ENCODE measurements around the gene NR6A1.

NR6A1 gene

DNA sequence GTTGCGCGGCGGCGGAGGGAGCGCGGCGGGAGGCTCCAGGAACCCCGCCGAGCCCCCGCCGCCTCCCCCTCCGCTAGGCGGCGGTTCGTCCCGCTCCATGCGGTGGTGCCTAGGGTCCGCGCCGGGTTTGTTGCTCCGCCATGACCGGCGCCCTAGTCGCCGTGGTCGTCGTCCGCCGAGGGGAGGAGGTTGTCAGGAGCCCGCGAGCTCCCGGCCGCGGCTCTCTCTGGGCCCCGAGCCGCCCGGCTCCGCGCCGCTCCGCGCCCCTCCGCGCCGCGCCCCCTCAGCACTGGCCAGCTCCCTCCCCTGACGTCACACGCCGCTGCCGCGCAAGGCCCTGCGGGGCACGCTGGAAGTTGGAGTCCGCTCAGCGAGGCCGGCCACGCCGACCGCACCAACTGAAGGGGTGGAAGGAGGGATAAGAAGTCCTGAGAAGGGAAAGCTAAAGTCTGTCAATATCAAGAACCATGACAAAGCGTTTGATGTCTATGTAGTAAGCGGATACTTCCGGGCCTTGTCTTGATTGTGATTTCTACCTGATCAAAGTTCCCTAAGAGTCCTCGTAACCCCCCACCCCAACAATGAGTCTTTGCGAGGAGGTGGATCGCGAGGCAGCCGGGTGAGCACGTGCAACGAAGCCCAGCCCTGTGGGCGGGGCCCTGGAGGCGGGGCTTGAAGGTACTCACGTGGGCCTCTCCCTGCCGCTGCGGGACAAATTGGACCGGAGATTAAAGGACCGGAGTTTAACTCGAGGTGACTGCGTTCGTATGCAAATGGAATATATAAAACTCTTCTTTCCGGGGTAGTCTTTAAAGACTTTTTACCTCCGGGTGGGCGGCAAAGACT lies at the start of gene NR6A1:
NR6A1 (minus strand) TSS at position 291 of the 846 bp plus-strand sequence.
- DNase-seq, result peak; percentile 88

GRCh38 chr9:124818431-124819281 lies 47.5 kb upstream of the NR6A1 start:
- DNase-seq, result no peak

DNA sequence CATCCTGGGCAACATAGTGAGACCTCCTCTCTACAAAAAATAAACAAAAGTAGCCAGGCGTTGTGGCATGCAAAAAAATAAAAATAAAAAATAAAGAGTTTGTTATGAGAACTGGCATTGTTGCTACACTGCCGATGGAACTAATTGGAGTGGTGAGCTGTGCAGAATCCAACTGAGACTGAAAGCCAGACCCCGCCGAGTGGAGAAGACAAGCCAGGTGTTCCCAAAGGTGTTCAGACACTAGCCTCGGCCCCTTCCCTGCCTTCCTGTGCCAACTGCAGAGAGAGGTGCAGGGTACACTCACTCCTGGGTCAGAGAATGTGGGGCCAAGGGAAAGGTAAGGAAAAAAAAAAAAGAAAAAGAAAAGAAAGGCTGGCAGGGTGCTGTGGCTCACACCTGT lies 44.5 kb upstream of the NR6A1 start:
- no peak for DNase-seq

DNA sequence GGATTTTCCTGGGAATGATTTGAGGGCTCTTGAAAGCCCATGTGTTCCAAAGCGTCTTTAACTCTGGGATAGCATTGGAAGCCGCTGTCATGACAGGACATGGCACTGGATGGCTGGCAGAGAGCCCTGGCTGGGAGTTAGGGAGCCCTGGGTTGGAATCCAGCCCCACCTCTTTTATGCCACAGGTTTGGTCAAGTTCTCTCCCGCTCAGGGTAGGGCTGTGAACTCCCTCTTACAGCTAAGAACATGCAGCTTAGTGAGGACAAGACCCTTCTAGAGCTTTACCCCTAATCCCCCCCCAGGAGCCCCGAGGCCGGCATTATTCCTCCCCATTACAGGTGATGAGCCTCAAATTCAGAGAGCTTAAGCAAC lies 43.0 kb upstream of the NR6A1 start:
- no peak for DNase-seq

DNA sequence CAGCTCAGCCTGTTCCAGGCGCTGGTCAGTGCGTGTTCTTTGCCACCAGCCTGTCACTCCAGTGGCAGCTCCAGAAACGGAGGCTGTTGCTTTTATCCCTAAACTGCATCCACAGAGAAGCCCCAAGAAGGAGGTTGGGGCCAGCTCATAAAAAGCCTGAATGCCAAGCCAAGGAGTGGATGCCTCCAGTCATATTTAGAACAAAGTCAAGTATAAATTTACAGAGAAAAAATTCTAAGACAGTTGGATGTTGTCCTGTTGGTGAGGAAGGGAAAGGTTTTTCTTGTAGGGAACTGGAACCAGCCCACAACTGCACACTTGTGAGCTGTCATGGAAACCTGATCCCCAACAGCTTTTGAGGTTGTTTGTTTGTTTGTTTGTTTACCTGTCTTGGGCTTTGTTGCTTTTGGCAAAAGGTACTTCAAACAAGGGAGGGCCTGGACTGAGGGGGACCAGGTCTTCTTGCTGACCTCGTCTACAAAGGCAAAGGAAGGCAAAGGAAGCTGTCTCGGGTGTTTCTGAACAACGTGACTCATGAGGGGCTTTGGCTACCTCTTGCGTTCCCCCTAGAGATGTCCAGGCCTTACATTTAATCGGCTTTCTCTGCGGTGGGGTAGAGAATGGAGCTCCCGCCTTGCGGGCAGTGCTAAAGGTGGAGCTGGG lies 42.5 kb upstream of the NR6A1 start:
- DNase-seq, result no peak

- DNase-seq, result no peak
Observed at GRCh38 chr9:124813041-124813440, 41.9 kb upstream of the NR6A1 start.

- no peak for DNase-seq
Observed at GRCh38 chr9:124812441-124812876, 41.3 kb upstream of the NR6A1 start.

DNA sequence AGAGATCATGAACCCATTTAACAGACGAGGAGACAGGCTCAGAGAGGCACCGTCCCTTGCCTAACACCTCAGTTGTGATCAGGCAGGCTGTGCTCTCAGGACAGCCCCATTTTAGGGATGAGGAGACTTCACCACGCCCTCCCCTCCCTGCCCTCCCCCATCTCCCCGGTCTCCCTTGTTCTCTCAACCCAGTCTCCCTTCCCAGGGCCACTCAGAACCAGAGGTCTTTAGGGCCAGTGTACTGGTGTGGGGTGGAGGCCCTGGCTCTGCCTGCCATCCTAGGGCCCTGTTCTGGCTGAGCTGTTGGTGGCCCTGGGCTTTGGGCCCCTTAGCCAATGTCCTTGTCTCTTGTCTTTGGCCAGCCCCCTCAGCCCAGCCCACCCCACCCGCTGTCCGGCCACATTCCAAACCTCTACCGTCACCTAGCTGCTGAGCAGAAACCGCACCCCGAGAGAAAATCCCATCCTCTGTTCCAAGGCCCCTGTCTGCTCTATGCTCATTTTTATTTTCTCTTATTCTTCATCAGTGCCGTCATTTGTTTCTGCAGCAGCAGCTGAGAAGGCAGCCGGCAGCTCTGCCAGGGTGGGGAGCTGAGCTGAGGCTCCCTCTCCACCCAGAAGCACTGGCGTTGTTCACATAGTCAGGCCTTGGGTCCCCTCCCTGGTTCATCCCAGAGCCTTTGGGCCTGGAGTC lies 39.7 kb upstream of the NR6A1 start:
- no peak for DNase-seq

GRCh38 chr9:124809741-124810500 lies 38.8 kb upstream of the NR6A1 start:
- no peak for DNase-seq

DNA sequence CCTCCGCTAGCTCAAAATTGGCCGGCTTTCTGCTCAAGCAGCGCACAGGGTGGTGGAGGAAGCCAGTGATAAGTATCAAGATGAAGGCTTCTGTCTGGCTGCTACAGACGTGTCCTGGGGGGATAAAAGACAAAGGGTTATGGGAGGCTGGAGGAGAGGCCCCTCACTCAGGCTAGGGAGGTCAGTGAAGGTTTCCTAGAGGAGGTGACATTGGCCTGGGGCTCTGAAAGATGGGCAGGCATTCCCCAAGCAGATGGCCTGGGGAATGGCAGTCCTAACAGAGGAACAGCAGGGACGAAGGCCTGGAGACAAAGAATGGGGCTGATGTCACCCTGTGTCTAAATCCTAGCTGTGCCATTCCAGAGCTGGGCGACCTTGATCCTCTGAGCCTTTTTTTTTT lies 38.1 kb upstream of the NR6A1 start:
- DNase-seq, result no peak

DNA sequence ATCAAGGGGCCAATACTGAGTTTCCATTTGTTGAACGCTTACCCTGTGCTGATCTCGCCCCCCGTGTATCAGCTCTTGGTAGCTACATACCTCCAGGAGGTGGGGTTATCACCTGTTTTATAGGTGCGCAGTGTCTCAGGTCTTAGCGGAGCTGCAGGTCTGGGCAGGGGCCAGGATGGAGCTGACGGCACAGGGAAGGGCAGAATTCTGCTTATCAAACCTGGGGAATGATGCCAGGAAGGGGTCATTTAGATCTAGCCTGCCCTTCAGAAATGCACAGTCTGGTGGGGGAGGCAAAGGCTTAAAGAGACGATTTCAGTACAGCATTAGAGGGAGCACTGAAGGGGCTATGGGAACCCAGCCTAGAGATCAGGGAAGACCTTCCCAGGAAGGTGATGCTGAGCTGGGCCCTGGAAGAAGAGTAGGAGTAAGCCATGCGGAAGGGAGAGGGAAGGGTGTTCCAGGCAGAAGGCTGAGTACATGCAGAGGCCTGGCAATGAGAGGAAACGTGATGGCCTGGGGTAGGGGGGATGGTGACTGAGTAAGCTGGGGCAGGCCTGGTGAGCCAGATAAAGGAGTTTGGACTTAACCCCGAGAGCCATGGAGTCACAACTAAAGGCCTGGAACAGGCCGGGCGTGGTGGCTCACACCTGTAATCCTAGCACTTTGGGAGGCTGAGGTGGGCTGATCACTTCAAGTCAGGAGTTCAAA lies 37.3 kb upstream of the NR6A1 start:
- no peak for DNase-seq

DNA sequence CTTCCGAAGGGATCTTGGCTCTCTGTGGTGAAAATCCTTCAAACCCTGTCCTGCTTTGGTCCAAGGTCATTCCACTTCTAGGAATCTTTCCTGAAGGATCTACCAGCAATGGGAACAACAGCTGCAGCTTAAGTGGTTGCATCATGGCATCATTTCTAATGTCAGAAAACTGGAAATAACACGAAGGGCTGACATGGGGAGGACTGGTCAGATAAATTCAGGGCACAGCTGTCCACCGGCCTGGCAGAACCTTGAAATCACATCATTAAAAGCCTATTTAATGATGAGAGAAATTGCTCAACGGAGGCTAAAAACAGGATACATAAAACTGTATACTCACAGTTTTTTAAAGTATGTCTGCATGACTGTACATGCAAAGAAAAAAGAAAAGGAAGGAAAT lies 34.1 kb upstream of the NR6A1 start:
- DNase-seq, result no peak

GRCh38 chr9:124803911-124804310 lies 32.8 kb upstream of the NR6A1 start:
- no peak for DNase-seq

DNA sequence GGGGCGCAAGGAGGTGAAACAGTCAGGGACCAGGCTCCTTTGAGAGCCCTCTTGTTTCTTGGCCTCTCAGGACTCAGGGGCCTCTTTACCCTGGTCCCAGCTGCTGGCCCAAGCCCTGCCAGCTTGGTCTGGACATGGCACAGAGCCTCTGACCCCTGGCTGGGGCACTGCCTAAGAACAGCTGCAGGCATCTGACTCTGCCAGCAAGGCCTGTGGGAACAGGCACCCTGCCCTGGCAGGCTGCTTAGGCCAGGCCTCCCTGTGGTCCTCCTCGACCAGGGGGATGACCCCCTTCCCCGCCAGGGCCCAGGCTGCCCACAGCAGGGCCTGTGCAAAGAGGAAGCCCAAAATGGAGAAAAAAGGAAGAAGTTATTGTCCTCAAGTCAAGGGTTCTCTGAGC lies 31.3 kb upstream of the NR6A1 start:
- DNase-seq, result no peak

- no peak for DNase-seq
Observed at GRCh38 chr9:124801356-124801755, 30.2 kb upstream of the NR6A1 start.

DNA sequence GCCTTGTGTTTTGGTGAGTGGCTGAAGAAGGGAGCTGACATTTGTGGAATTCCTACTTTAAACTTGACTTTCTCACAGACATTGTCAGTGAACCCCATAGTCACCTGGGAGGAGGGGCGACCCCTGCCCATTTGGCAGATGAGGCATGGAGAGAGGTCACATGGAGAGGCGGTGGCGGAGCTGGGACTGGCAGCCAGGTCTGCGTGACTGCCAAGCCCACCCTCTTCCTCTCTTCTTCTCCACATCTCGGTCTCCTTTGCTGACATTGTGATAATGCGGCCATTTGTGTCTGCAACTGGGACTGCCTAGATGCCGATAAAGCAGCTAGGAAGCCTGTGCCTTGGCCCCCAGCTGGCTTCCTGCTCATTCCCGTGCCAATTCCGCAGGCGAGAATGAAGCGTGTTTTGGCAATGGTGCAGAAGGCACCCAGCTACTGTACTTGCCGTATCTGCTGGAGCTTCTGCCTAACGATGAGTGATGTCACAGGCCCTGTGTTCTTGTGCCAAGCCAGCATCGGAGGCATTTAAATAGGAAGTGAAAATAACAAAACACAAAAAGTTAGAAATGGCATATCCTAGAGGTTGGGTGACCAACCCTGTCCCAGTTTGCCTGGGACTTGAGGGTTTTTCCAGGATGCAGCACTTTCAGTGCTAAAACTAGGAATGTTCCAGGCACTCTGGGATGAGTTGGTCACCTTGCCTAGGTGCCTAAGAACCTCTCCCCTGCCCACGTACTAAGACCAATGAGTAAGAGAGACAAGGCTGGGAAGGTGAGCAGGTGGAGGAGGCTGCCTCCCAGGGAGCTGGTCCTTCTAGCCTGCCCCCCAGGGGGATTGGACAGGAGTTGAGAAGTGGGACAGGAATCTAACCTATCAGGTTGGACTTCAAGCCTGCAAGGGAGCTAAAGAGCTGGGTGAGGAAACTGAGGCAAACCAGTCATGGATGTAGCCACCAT lies 29.5 kb upstream of the NR6A1 start:
- no peak for DNase-seq

- no peak for DNase-seq
Observed at GRCh38 chr9:124799274-124800006, 28.3 kb upstream of the NR6A1 start.

- no peak for DNase-seq
Observed at GRCh38 chr9:124797343-124798103, 26.4 kb upstream of the NR6A1 start.

Measured in NCI-H2107 (cell line).